Measurements from ENCODE around the gene TMEM198. TPM values are rescaled to one million over a fixed set of nuclear protein-coding genes. Genes with fewer than 3 reads are reported as not detected.

The TMEM198 gene
- total and polyA plus RNA-seq, 2 of the 4 experiments (the other 2 are of a cell fraction) = 0.18 to 2.2 TPM

GRCh38 chr2:219576505-219577388, 32.9 kb downstream of the TMEM198 start:
- in situ Hi-C loops (cut with MboI; ENCODE audit: low sequenced_read_pairs) = no loop called here
- no peaks in the 10 kb centered on the region for H3K36me3 ChIP-seq (ENCODE audit: control insufficient read depth, insufficient read depth, low read length)

More at GRCh38 chr2:219576505-219577388, 32.9 kb downstream of the TMEM198 start:
- Histone ChIP-seq H2AK5ac (ENCODE audit: low read depth, low read length) (no peak overlapping the region), H3K79me1 (ENCODE audit: low read depth in 1 of 2, low read length in 2 of 2) (peaks cover 0 to 1% of the 10 kb centered on the region in 2 experiments; a peak in 1 of 4 replicates), H3K56ac (ENCODE audit: extremely low read depth, insufficient read depth, low read length) (no peak overlapping the region), H4K5ac (ENCODE audit: low read depth, low read length) (no peak overlapping the region), H4K8ac (ENCODE audit: low read depth in 2 of 2, low read length in 2 of 2) (no peak overlapping the region), H3K23ac (ENCODE audit: low read depth, low read length) (no peak overlapping the region), H2AFZ (replicated peaks; ENCODE audit: low read length, poor library complexity) (no peak overlapping the region), H3K4me2 (ENCODE audit: low read depth, low read length) (peak overlapping the region; percentile 89), H2AK9ac (replicated peaks; ENCODE audit: low read depth, low read length, poor library complexity) (no peak overlapping the region), H2BK120ac (ENCODE audit: low read depth, low read length) (no peak overlapping the region), H3K9me3 (ENCODE audit: control insufficient read depth, insufficient read depth, low read length) (no peaks in the 10 kb centered on the region), H3K4me1 (ENCODE audit: control insufficient read depth, insufficient read depth, low read length) (peaks cover 11% of the 10 kb centered on the region), H2BK15ac (ENCODE audit: low read depth, low read length) (no peak overlapping the region), H3K4me3 (ENCODE audit: insufficient read depth, low read depth, low read length) (no peak overlapping the region), H3K9me1 (ENCODE audit: insufficient read depth, low read length) (peaks cover 2% of the 10 kb centered on the region; the same call in 1 of the 2 replicates), H2BK20ac (ENCODE audit: low read depth, low read length) (no peak overlapping the region), H3K14ac (replicated peaks; ENCODE audit: low read depth, low read length) (no peak overlapping the region), H2BK5ac (ENCODE audit: low read depth, low read length, poor library complexity, severe bottlenecking) (no peak overlapping the region), H3K27me3 (ENCODE audit: control insufficient read depth, insufficient read depth, low read length) (peaks cover 14% of the 10 kb centered on the region), H3K18ac (ENCODE audit: low read depth, low read length) (no peak overlapping the region), H3K4ac (ENCODE audit: low read depth, low read length) (no peak overlapping the region), H3K27ac (ENCODE audit: insufficient read depth, low read length) (no peak overlapping the region), H4K91ac (ENCODE audit: insufficient read depth, low read depth, low read length) (no peak overlapping the region), H4K20me1 (ENCODE audit: insufficient read depth, low read length) (no peaks in the 10 kb centered on the region), H3K9ac (ENCODE audit: low read depth, low read length) (no peak overlapping the region)
- TF ChIP-seq RAD21 (IDR thresholded peaks at IDR 0.05; ENCODE audit: low read length) (no peak), MAZ (IDR thresholded peaks at IDR 0.05; ENCODE audit: borderline replicate concordance, low read depth, low read length) (no peak), MAFK (IDR thresholded peaks at IDR 0.05; ENCODE audit: low read depth, low read length) (peak; percentile 25; the same call in 1 of the 2 replicates), MXI1 (IDR thresholded peaks at IDR 0.05; ENCODE audit: borderline replicate concordance, low read depth, low read length) (no peak), CHD1 (IDR thresholded peaks at IDR 0.05; ENCODE audit: low read depth, low read length) (no peak)
- TF ChIP-seq, protein P1, sequence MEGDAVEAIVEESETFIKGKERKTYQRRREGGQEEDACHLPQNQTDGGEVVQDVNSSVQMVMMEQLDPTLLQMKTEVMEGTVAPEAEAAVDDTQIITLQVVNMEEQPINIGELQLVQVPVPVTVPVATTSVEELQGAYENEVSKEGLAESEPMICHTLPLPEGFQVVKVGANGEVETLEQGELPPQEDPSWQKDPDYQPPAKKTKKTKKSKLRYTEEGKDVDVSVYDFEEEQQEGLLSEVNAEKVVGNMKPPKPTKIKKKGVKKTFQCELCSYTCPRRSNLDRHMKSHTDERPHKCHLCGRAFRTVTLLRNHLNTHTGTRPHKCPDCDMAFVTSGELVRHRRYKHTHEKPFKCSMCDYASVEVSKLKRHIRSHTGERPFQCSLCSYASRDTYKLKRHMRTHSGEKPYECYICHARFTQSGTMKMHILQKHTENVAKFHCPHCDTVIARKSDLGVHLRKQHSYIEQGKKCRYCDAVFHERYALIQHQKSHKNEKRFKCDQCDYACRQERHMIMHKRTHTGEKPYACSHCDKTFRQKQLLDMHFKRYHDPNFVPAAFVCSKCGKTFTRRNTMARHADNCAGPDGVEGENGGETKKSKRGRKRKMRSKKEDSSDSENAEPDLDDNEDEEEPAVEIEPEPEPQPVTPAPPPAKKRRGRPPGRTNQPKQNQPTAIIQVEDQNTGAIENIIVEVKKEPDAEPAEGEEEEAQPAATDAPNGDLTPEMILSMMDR (conservative IDR thresholded peaks at IDR 0.05; ENCODE audit: low read depth, low read length) = no peak
- WGBS, 2 experiments (ENCODE audit: extremely low coverage in 2 of 2, insufficient read length in 1 of 2) = 25% methylated on average over 3 of the region's 15 CpGs; no CpG with 5 or more reads in 1 of the 2 experiments
- peak; percentile 65 for ATAC-seq (ENCODE audit: low read depth)
- no TSS peak for BruUV-seq (replicated peaks)
- CTCF ChIA-PET = no interaction called here
- peak; percentile 13 for DNase-seq
- dilution Hi-C loops (cut with HindIII; ENCODE audit: low sequenced_read_pairs, unreplicated experiment) (no loop called here), intact Hi-C loops (cut with micrococcal nuclease) (loop anchor here (2.0 kb wide), 1 partner anchor 20 kb away; the partner anchor contains the start of gene STK11IP)
- POLR2A ChIA-PET (ENCODE audit: unreplicated experiment) = interaction anchor here (0.5 kb wide), 1 partner anchor 21 kb away, joined by 4 read pairs; no protein-coding TSS in a partner anchor

Data from IMR-90 (cell line).